Endothelial cell (in vitro differentiated cells): ENCODE measurements around the gene DHCR7. TPM values are rescaled to one million over a fixed set of nuclear protein-coding genes. Genes with fewer than 3 reads are reported as not detected.

Source experiments
- DNase-seq: peaks from one replicate; pipeline ENCODE4 v3.0.0; 2021; ENCODE audit warnings: low spot score
- H3K27ac Mint-ChIP-seq: one replicate; pipeline ENCODE4 v1.8.0; 2021; ENCODE audit warnings: mixed read lengths, inconsistent platforms; ENCODE audit not compliant: unreplicated experiment
- H3K27me3 Mint-ChIP-seq: one replicate; pipeline ENCODE4 v1.8.0; 2021; ENCODE audit warnings: mild to moderate bottlenecking, moderate library complexity, mixed read lengths, inconsistent platforms; ENCODE audit not compliant: unreplicated experiment
- H3K36me3 Mint-ChIP-seq: one replicate; pipeline ENCODE4 v1.8.0; 2021; ENCODE audit warnings: mild to moderate bottlenecking, low read depth, mixed read lengths, inconsistent platforms; ENCODE audit not compliant: unreplicated experiment
- H3K4me1 Mint-ChIP-seq: one replicate; pipeline ENCODE4 v1.8.0; 2021; ENCODE audit warnings: mild to moderate bottlenecking, mixed read lengths, inconsistent platforms; ENCODE audit not compliant: unreplicated experiment
- H3K4me3 Mint-ChIP-seq: one replicate; pipeline ENCODE4 v1.8.0; 2021; ENCODE audit warnings: mild to moderate bottlenecking, mixed read lengths, inconsistent platforms; ENCODE audit not compliant: unreplicated experiment
- H3K9me3 Mint-ChIP-seq: one replicate; pipeline ENCODE4 v1.8.0; 2021; ENCODE audit warnings: mixed read lengths, inconsistent platforms; ENCODE audit not compliant: unreplicated experiment
- CTCF ChIP-seq: fragments of 200-600 bp; sonication (generic); IDR thresholded peaks from one replicate; pipeline ENCODE4 v1.5.0; 2021; ENCODE audit warnings: antibody characterized with exemption; ENCODE audit not compliant: unreplicated experiment
- total RNA-seq: library from RNA; stranded (reverse); fragmentation: NEBNext Ultra II Directional; extraction: Animal tissue kit (Norgen Biotek cat#: 25700); gene quantifications from one replicate; pipeline ENCODE4 v1.2.1, GENCODE V29; 2021; ENCODE audit not compliant: unreplicated experiment

The DHCR7 gene
- total RNA-seq, 1 donor from 2014 or later: 130 TPM

GRCh38 chr11:71456294-71456693, 8.1 kb upstream of the DHCR7 start:
- Mint-ChIP-seq H3K9me3 (no peaks in the 10 kb centered on the region), H3K36me3 (peaks cover 57% of the 10 kb centered on the region), H3K4me3 (no peak overlapping the region), H3K27ac (no peak overlapping the region), H3K27me3 (peaks cover 14% of the 10 kb centered on the region), H3K4me1 (peaks cover 21% of the 10 kb centered on the region)
- no peak for DNase-seq
- TF ChIP-seq CTCF: no peak

- no peak for DNase-seq
- Mint-ChIP-seq H3K9me3 (no peaks in the 10 kb centered on the region), H3K27me3 (peaks cover 12% of the 10 kb centered on the region), H3K4me1 (peaks cover 25% of the 10 kb centered on the region), H3K27ac (no peak overlapping the region), H3K36me3 (peaks cover 42% of the 10 kb centered on the region), H3K4me3 (peak overlapping the region; percentile 76)
- TF ChIP-seq CTCF: no peak
Observed at GRCh38 chr11:71454470-71455113, 6.4 kb upstream of the DHCR7 start.

- Mint-ChIP-seq H3K27ac (no peak overlapping the region), H3K9me3 (no peaks in the 10 kb centered on the region), H3K4me3 (peak overlapping the region; percentile 93), H3K27me3 (peaks cover 15% of the 10 kb centered on the region), H3K4me1 (peaks cover 32% of the 10 kb centered on the region), H3K36me3 (peaks cover 42% of the 10 kb centered on the region)
- no peak for DNase-seq
- TF ChIP-seq CTCF: no peak
Observed at GRCh38 chr11:71453918-71454304, 5.7 kb upstream of the DHCR7 start.

- DNase-seq: peak; percentile 97
- Mint-ChIP-seq H3K27me3 (peaks cover 16% of the 10 kb centered on the region), H3K4me1 (peaks cover 32% of the 10 kb centered on the region), H3K4me3 (peak within 1 kb of the TSS; percentile 93), H3K36me3 (peaks cover 40% of the 10 kb centered on the region), H3K9me3 (no peaks in the 10 kb centered on the region), H3K27ac (peak within 1 kb of the TSS; percentile 85)
- TF ChIP-seq CTCF: no peak
Observed at GRCh38 chr11:71453037-71453917, 5.1 kb upstream of the DHCR7 start, which contains the start of gene NADSYN1. Gene NADSYN1, plus strand, starts transcription at chr11:71453203. Its CDS starts 94 bp downstream, at chr11:71453297.
